Nephron progenitor cell (in vitro differentiated cells): Measurements from ENCODE around the gene ZNF485.

Experiments used
- DNase-seq: peaks from one replicate; pipeline ENCODE4 v3.0.0; 2021
- H3K27ac Mint-ChIP-seq: 2 replicates; pipeline ENCODE4 v1.8.0; 2021; ENCODE audit warnings: mild to moderate bottlenecking, moderate library complexity, mixed read lengths
- H3K27me3 Mint-ChIP-seq: 2 replicates; pipeline ENCODE4 v1.8.0; 2021; ENCODE audit warnings: mild to moderate bottlenecking, low read depth, mixed read lengths; ENCODE audit not compliant: poor library complexity
- H3K36me3 Mint-ChIP-seq: 2 replicates; pipeline ENCODE4 v1.8.0; 2021; ENCODE audit warnings: low read depth, mixed read lengths
- H3K4me1 Mint-ChIP-seq: 2 replicates; pipeline ENCODE4 v1.8.0; 2021; ENCODE audit warnings: mixed read lengths
- H3K4me3 Mint-ChIP-seq: 2 replicates; pipeline ENCODE4 v1.8.0; 2021; ENCODE audit warnings: mild to moderate bottlenecking, moderate library complexity, mixed read lengths
- H3K9me3 Mint-ChIP-seq: 2 replicates; pipeline ENCODE4 v1.8.0; 2021; ENCODE audit warnings: mild to moderate bottlenecking, moderate library complexity, mixed read lengths
- TF ChIP-seq, protein P1 (sequence below): fragments of 200-600 bp; sonication (generic); IDR thresholded peaks from 2 replicates; pipeline ENCODE4 v1.5.0; 2021; ENCODE audit warnings: antibody characterized with exemption

ZNF485 gene

DNA sequence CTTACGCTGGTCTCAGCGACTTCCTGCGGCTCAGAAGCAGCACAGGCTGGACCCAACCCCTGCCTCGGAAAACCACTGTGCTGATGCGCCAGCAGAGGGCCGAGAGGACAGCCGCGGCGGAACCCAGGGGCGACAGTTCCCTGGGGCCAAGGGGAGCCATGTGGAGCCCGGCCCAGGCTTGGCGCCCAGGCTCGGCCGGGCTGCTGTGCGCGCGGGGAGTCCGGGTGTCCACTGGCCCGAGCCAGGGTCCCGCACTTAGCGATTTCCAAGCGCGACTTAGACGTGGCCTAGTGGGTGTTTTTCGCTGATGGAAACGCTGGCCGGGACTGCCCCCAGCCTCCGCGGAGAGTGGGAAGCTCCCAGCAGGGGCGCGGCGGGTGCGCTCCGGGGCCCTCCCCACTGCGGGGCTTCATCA lies 61.1 kb downstream of the ZNF485 start:
- Mint-ChIP-seq H3K27ac (no peak overlapping the region), H3K36me3 (no peaks in the 10 kb centered on the region), H3K9me3 (peaks cover 35% of the 10 kb centered on the region), H3K4me1 (peaks cover 33% of the 10 kb centered on the region), H3K27me3 (peaks cover 52% of the 10 kb centered on the region), H3K4me3 (peak overlapping the region; percentile 44)
- TF ChIP-seq, protein P1, sequence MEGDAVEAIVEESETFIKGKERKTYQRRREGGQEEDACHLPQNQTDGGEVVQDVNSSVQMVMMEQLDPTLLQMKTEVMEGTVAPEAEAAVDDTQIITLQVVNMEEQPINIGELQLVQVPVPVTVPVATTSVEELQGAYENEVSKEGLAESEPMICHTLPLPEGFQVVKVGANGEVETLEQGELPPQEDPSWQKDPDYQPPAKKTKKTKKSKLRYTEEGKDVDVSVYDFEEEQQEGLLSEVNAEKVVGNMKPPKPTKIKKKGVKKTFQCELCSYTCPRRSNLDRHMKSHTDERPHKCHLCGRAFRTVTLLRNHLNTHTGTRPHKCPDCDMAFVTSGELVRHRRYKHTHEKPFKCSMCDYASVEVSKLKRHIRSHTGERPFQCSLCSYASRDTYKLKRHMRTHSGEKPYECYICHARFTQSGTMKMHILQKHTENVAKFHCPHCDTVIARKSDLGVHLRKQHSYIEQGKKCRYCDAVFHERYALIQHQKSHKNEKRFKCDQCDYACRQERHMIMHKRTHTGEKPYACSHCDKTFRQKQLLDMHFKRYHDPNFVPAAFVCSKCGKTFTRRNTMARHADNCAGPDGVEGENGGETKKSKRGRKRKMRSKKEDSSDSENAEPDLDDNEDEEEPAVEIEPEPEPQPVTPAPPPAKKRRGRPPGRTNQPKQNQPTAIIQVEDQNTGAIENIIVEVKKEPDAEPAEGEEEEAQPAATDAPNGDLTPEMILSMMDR, result peak; percentile 21
- no peak for DNase-seq
